Adipocyte (in vitro differentiated cells): Measurements from ENCODE around the gene FAM20B.

ENCODE experiments used
- DNase-seq: peaks from one replicate; pipeline ENCODE4 v3.0.0-alpha.2; 2015; ENCODE audit warnings: low read depth
- H3K27me3 ChIP-seq: replicated peaks from 2 replicates; pipeline ENCODE4 v1.7.0; 2013; ENCODE audit warnings: mild to moderate bottlenecking, low read length, moderate library complexity; ENCODE audit not compliant: control insufficient read depth, insufficient read depth
- H3K36me3 ChIP-seq: 2 replicates; pipeline ENCODE4 v1.7.0; 2013; ENCODE audit warnings: low read length, mild to moderate bottlenecking, moderate library complexity; ENCODE audit not compliant: control insufficient read depth, insufficient read depth, severe bottlenecking
- H3K4me1 ChIP-seq: 2 replicates; pipeline ENCODE4 v1.7.0; 2013; ENCODE audit warnings: mild to moderate bottlenecking, low read length, moderate library complexity; ENCODE audit not compliant: control insufficient read depth, insufficient read depth
- H3K4me3 ChIP-seq: 2 replicates; pipeline ENCODE4 v1.7.0; 2013; ENCODE audit warnings: mild to moderate bottlenecking, low read length, moderate library complexity
- H3K9ac ChIP-seq: 2 replicates; pipeline ENCODE4 v1.7.0; 2013; ENCODE audit warnings: mild to moderate bottlenecking, low read length, moderate library complexity
- H3K9me3 ChIP-seq: 2 replicates; pipeline ENCODE4 v1.7.0; 2013; ENCODE audit warnings: mild to moderate bottlenecking, low read length, moderate library complexity; ENCODE audit not compliant: control insufficient read depth

Gene FAM20B

DNA sequence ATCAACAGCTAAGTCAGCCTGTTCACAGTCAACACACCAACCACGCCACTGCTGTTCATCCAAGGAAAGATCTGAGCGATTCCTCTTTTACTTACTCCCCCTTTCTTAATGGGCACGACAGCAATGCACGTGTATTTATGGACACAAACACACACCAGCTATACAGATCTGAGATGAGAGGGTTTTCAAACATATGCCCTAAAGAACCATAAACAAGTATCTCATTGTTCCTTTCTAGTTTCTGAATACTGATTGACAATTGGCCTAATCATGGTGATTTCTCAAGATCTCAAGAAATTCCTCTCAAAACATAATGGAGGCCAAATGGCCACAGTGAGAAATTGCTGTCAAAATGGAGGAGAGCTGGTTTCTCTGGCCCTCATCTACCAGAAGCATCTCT, 74.2 kb downstream of the FAM20B start:
- peaks cover 21% of the 10 kb centered on the region for H3K4me1 ChIP-seq
- H3K9me3 ChIP-seq = no peaks in the 10 kb centered on the region
- no peaks in the 10 kb centered on the region for H3K27me3 ChIP-seq
- no peak overlapping the region for H3K4me3 ChIP-seq
- H3K9ac ChIP-seq = no peak overlapping the region
- DNase-seq = no peak
- peaks cover 73% of the 10 kb centered on the region for H3K36me3 ChIP-seq

DNA sequence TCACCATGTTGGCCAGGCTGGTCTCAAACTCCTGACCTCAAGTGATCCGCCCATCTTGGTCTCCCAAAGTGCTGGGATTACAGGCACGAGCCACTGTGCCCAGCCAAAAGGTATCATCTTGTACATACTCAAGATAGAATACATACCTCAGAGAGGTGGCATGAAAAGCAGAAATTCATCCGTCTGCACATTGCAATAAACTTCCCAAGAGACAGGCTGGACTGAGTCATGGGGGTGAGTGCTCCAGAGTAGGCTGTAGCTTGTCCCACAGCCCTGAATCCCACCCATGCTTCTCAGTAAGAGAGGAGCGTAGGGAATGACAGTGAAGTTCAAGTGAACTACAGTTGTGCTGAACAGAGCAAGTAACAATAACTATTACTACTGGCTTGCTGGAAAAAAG, 75.9 kb downstream of the FAM20B start:
- no peaks in the 10 kb centered on the region for H3K27me3 ChIP-seq
- H3K4me3 ChIP-seq = no peak overlapping the region
- peaks cover 26% of the 10 kb centered on the region for H3K4me1 ChIP-seq
- DNase-seq = no peak
- H3K36me3 ChIP-seq = peaks cover 71% of the 10 kb centered on the region
- no peaks in the 10 kb centered on the region for H3K9me3 ChIP-seq
- no peak overlapping the region for H3K9ac ChIP-seq

DNA sequence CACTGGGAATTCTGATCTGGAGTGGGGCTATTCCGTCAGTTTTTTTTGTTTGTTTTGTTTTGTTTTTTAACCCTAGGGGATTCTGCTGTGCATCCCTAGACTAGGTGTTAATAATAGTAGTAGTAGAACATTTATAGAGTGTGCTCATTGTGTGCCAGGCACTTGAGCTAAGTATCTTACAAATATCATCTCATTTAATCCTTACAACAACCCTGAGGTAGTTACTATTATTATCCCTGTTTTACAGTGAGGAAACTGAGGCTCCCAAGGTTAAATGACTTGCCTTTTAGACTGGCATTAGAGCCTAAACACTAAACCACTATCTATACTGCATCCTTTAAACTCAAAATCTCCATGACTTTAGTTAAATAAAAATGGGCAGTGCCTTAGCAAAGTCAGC, 78.3 kb downstream of the FAM20B start:
- H3K36me3 ChIP-seq = peaks cover 75% of the 10 kb centered on the region
- no peak for DNase-seq
- no peaks in the 10 kb centered on the region for H3K27me3 ChIP-seq
- no peaks in the 10 kb centered on the region for H3K9me3 ChIP-seq
- no peak overlapping the region for H3K4me3 ChIP-seq
- H3K9ac ChIP-seq = no peak overlapping the region
- H3K4me1 ChIP-seq = peaks cover 27% of the 10 kb centered on the region

DNA sequence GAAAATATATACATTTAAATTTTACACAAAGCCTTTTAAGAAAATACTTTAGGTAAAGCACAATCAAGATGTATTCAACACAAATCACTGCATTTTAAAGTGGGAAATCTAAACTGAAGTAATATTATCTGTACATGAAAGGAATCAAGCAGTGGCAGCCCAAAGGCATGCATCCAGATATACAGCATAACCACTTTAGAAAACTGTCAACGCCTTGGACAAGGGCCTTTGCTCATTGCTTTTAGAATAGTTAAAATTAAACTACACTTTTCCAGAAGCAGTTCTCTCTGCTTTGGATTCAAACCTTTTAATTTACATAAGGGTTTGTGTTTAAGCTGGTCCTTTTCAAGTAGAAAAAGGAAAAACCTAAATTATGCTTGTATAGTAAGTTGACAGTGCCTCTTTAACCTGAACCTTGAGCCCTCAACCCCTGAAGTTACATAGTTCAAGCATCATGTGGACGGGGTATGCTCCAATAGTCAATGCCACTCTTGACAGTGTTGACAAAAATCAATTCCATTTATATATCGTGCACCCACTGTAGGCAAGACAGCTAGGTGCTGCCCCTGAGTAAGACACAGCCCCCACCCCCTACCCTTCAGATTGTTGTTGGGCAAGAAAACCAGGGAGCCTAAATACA, 79.0 kb downstream of the FAM20B start:
- no peak for DNase-seq
- H3K9me3 ChIP-seq = no peaks in the 10 kb centered on the region
- H3K4me3 ChIP-seq = no peak overlapping the region
- H3K9ac ChIP-seq = no peak overlapping the region
- H3K27me3 ChIP-seq = no peaks in the 10 kb centered on the region
- peaks cover 23% of the 10 kb centered on the region for H3K4me1 ChIP-seq
- H3K36me3 ChIP-seq = peaks cover 73% of the 10 kb centered on the region

DNA sequence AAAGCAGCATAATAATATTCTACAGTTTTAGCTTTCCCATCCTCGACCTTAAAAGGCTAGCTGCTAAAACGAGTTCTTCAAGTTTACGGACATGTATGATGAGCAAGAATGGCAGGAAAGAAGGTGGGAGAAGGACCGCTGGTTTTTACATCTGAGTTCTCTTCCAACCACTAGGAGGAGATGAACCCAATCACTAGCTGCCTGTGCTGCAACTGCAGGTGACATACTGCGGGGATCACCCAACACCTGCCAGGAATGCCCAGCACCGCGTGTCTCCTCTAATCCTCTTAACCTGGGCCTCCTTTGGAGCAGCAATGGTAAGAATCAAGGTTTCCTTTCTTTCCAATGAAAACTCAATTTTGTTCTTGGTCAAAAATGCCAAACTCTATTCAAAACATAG, 79.7 kb downstream of the FAM20B start:
- Histone ChIP-seq H3K4me3 (no peak overlapping the region), H3K4me1 (peaks cover 21% of the 10 kb centered on the region), H3K9me3 (no peaks in the 10 kb centered on the region), H3K36me3 (peaks cover 74% of the 10 kb centered on the region), H3K27me3 (no peaks in the 10 kb centered on the region), H3K9ac (no peak overlapping the region)
- DNase-seq = no peak

DNA sequence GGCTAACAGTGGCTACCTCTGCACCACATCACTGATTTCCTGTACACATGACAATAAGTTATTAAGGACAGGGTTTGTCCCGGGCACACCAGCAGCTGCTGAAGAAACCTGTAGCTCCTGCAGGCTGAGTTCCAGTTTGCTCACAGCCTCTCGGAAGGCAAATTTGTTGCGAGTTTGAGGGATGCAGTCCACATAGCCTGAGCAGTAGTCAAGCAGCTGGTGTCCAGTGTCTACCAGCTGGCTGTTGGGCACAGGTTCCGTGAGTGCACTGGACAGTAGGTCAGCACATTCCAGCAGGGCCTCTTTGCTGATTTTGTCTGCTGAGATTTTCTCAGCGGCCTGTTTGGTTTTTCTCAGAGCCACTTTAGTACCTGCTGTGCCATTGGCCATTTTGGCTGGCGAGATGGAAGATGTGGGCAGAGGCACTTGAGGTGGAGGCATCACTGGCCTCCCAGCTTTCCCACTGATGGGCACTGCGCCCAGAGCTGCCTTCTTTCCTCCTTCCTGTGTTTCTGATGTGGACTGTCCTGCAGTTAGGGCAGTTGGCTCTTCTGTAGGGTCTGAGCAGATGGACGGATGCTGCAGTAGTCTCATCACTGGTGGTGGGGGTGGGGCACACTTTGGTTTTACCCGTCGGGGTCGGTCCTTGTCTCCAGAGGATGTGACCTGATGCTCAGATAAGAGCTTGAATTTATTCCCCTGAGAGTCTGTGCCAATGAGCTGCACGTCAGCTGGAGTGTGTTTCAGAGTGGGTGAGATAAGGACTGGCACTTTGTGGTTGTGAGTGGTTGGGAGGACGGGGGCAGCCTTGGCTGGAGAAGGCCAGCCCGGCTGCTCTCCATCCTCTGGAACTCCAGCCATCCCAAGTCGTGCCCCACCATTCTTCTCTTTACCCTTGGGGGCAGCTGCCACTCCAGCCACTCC, 82.3 kb downstream of the FAM20B start:
- Histone ChIP-seq H3K9ac (no peak overlapping the region), H3K36me3 (peaks cover 91% of the 10 kb centered on the region), H3K4me3 (no peak overlapping the region), H3K4me1 (peaks cover 14% of the 10 kb centered on the region), H3K27me3 (no peaks in the 10 kb centered on the region), H3K9me3 (no peaks in the 10 kb centered on the region)
- DNase-seq = no peak

DNA sequence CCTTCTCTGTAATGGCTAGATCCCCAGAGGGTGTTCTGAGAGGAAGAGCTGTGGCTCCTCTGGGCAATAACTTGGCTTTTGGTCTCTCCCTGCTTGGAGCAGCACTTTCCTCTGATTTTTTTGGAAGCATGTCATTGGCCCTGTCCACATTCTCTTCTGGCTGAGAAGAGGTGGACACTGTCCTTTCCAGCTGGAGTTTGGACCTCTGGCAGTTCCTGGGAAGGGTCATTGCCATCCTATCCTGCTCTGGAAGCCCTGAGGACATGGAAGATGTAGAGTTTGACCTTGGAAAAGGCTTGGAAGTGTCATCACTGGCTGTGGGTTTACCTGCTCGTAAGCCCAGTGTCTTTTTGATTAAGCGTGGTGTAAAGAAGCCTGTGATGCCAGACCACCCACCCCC, 83.0 kb downstream of the FAM20B start:
- Histone ChIP-seq H3K27me3 (no peaks in the 10 kb centered on the region), H3K36me3 (peaks cover 94% of the 10 kb centered on the region)

DNA sequence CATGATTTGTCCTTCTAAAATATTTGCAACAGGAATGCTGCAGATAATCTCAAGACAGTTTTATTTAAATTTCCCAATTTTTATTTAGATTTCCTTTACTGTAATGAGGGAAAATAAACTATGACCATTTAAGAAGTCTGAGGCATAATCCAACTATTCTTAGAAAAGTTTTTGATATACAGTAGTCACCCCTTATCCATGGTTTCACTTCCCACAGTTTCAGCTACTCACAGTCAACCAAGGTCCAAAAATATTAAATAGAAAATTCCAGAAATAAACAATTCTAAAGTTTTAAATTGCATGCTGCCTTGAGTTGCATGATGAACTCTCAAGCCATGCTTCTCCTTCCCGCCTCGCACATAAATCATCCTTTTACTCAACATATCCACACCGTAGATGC, 89.5 kb downstream of the FAM20B start:
- Histone ChIP-seq H3K4me1 (no peaks in the 10 kb centered on the region), H3K9ac (no peak overlapping the region), H3K9me3 (no peaks in the 10 kb centered on the region), H3K27me3 (no peaks in the 10 kb centered on the region), H3K4me3 (no peak overlapping the region), H3K36me3 (peaks cover 92% of the 10 kb centered on the region)
- DNase-seq = no peak

More for the DNA sequence above, 83.0 kb downstream of the FAM20B start:
- Histone ChIP-seq H3K4me3 (no peak overlapping the region), H3K4me1 (peaks cover 14% of the 10 kb centered on the region), H3K9ac (no peak overlapping the region), H3K9me3 (no peaks in the 10 kb centered on the region)
- no peak for DNase-seq

DNA sequence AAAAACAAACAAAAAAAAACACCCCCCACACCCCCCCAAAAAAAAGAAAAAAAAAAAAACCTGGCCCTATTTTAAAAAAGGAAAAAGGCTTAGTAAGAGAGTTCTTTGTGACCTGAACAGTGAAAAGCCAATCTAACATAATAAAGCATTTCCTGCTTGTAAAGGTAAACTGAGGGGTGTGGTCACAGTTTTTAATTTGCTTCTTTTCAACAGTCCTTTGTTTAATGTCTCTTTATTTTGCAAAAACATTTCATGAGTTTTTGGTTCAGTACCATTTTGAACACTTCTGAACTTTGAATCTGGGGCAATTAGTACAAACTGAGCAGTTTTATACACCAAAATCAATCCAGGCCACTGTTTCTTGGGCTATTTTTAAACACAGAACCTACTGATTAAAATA, 93.8 kb downstream of the FAM20B start:
- Histone ChIP-seq H3K9ac (no peak overlapping the region), H3K9me3 (no peaks in the 10 kb centered on the region), H3K27me3 (no peaks in the 10 kb centered on the region), H3K36me3 (peaks cover 81% of the 10 kb centered on the region), H3K4me3 (no peak overlapping the region), H3K4me1 (peaks cover 15% of the 10 kb centered on the region)
- DNase-seq = no peak

DNA sequence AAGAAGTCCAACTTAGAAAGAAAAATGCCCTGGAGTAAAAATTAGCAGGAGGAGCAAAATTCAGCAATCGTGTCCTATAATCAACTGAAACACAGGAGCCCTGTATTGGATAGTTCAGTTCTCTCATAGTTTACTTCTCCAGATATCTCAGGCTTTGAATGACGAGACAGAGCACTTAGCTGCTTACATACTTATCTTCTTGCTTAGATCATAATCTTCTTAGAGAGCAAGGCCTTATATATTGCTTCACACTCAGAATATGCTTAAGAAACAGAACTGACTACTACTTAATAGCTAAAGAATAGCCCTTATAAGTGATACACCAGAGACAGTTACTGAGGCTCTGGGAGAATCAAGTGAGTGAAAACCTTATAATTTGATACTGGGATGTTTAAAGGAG, 95.0 kb downstream of the FAM20B start:
- DNase-seq = no peak
- H3K9me3 ChIP-seq = no peaks in the 10 kb centered on the region
- peak overlapping the region; percentile 37 for H3K9ac ChIP-seq
- peaks cover 27% of the 10 kb centered on the region for H3K4me1 ChIP-seq
- peaks cover 80% of the 10 kb centered on the region for H3K36me3 ChIP-seq
- H3K27me3 ChIP-seq = no peaks in the 10 kb centered on the region
- no peak overlapping the region for H3K4me3 ChIP-seq

DNA sequence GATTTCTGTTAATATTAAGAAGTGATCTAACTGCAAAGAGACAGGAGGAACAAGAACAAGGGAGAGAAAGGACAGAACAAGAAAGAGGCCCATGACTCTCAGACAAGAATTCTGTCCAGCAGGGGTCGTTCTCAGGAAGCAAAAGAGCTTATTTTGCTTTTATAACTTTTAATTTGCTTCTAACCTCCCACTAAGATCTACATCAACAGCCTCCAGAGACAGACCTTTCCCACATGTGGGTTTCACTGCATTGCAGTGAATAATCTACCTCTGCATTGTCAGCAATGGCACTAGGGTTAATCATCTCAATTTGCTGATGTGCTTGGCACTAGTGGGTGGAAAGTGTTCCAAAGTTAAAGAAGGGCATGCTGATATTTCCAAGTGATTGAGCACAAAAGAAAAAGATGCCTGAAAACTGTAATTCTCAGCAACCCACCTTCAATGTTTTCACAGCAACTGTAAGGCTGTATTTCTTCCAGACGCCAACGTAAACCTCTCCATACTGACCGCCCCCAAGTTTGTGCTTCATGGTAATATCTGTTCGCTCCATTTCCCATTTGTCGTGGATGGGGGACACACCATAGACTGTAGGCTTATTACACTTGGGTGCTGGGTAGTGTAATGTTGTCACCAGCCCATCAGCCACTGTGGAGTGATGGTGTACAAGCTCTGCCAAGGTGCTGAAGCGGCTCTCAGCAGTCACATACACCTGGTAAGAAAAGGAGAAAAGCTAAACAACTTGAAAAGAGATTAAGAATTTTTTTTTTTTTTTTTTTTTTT, 95.7 kb downstream of the FAM20B start:
- H3K9me3 ChIP-seq = no peaks in the 10 kb centered on the region
- DNase-seq = peak; percentile 84
- peaks cover 31% of the 10 kb centered on the region for H3K4me1 ChIP-seq
- H3K9ac ChIP-seq = peak overlapping the region; percentile 37
- H3K4me3 ChIP-seq = no peak overlapping the region
- H3K36me3 ChIP-seq = peaks cover 80% of the 10 kb centered on the region
- H3K27me3 ChIP-seq = no peaks in the 10 kb centered on the region
